OCI-LY1 (cell line): ENCODE results near the gene E2F3.

ENCODE experiments used
- H2AFZ ChIP-seq: fragments of 200-600 bp; sonication (generic), shearing (Covaris generic); 2 replicates; pipeline ENCODE4 v1.6.0; 2014; ENCODE audit warnings: antibody characterized with exemption, mild to moderate bottlenecking, low read length
- H3F3A ChIP-seq: fragments of 200-600 bp; sonication (generic), shearing (Covaris generic); 2 replicates; pipeline ENCODE4 v1.6.0; 2014; ENCODE audit warnings: mild to moderate bottlenecking, antibody characterized with exemption, low read length, moderate library complexity; ENCODE audit not compliant: insufficient read depth
- H3K27ac ChIP-seq: fragments of 200-600 bp; sonication (generic); 2 replicates; pipeline ENCODE4 v1.5.1; 2014; ENCODE audit warnings: low read length, mixed run types, mild to moderate bottlenecking, low read depth; ENCODE audit not compliant: poor library complexity, severe bottlenecking
- H3K27me3 ChIP-seq: fragments of 200-600 bp; sonication (generic); 2 replicates; pipeline ENCODE4 v1.6.0; 2014; ENCODE audit warnings: antibody characterized with exemption, mild to moderate bottlenecking, low read length, moderate library complexity; ENCODE audit not compliant: insufficient read depth
- H3K36me3 ChIP-seq: fragments of 200-600 bp; sonication (generic); 2 replicates; pipeline ENCODE4 v1.6.1; 2014; ENCODE audit warnings: mild to moderate bottlenecking, antibody characterized with exemption, low read length, moderate library complexity, mixed read lengths; ENCODE audit not compliant: insufficient read depth
- H3K4me1 ChIP-seq: fragments of 200-600 bp; sonication (generic); 2 replicates; pipeline ENCODE4 v1.5.1; 2014; ENCODE audit warnings: mild to moderate bottlenecking, low read length, moderate library complexity; ENCODE audit not compliant: insufficient read depth, severe bottlenecking
- H3K4me2 ChIP-seq: fragments of 200-600 bp; sonication (generic), shearing (Covaris generic); 2 replicates; pipeline ENCODE4 v1.6.1; 2014; ENCODE audit warnings: low read length
- H3K4me3 ChIP-seq: fragments of 200-600 bp; sonication (generic); 2 replicates; pipeline ENCODE4 v1.5.1; 2014; ENCODE audit warnings: low read length, low read depth, mild to moderate bottlenecking, mixed read lengths; ENCODE audit not compliant: poor library complexity, severe bottlenecking
- H3K79me2 ChIP-seq: fragments of 200-600 bp; shearing (Covaris generic); 2 replicates; pipeline ENCODE4 v1.6.1; 2016; ENCODE audit warnings: mixed run types, low read length, mixed read lengths; ENCODE audit not compliant: insufficient read depth
- H3K9ac ChIP-seq: fragments of 200-600 bp; sonication (generic), shearing (Covaris generic); 2 replicates; pipeline ENCODE4 v1.6.1; 2014; ENCODE audit warnings: mild to moderate bottlenecking, low read length, mixed read lengths
- H3K9me2 ChIP-seq: fragments of 200-600 bp; sonication (generic), shearing (Covaris generic); 2 replicates; pipeline ENCODE4 v1.6.1; 2014; ENCODE audit warnings: low read depth, mild to moderate bottlenecking, low read length, mixed read lengths
- H3K9me3 ChIP-seq: fragments of 200-600 bp; shearing (Covaris generic); 2 replicates; pipeline ENCODE4 v1.6.1; 2014; ENCODE audit warnings: low read length, mixed read lengths
- H4K20me1 ChIP-seq: fragments of 200-600 bp; sonication (generic), shearing (Covaris generic); 2 replicates; pipeline ENCODE4 v1.6.0; 2016; ENCODE audit warnings: mild to moderate bottlenecking, low read length; ENCODE audit not compliant: insufficient read depth
- EZH2 ChIP-seq: fragments of 200-600 bp; sonication (generic), shearing (Covaris generic); IDR thresholded peaks from 2 replicates; pipeline ENCODE4 v1.8.0; 2017; ENCODE audit warnings: borderline replicate concordance, mixed run types, mild to moderate bottlenecking, antibody characterized with exemption, low read length, moderate library complexity, mixed read lengths
- TF ChIP-seq, protein P1 (sequence below): fragments of 200-600 bp; sonication (generic), shearing (Covaris generic); IDR thresholded peaks from 2 replicates; pipeline ENCODE4 v1.5.1; 2017; ENCODE audit warnings: mild to moderate bottlenecking, antibody characterized with exemption, low read length, moderate library complexity, mixed read lengths

E2F3 gene

DNA sequence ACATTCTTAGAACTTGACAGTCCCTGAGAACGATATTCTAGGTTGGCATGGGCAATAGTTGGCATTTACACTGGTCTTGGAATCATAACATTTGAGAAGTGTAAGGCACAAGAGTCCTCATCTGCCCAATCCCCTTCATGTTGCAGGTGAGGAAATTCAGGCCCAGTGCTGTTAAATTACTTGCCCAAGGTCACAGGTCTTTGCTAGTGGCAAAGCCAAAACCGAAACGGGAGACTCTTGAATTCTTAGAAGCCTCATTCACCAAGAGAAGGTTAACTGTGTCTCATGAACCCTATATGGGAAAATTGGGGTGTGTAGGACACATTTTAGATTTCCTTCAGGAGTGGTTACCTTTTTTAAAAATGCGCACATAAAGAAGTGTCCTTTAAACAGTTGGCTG lies 7.2 kb downstream of the E2F3 start:
- Histone ChIP-seq H3K4me3 (no peak overlapping the region), H3K27me3 (no peaks in the 10 kb centered on the region), H3K9me3 (no peaks in the 10 kb centered on the region), H2AFZ (no peak overlapping the region), H3K4me1 (peaks cover 50% of the 10 kb centered on the region), H3K27ac (no peak overlapping the region), H4K20me1 (no peaks in the 10 kb centered on the region), H3K79me2 (peaks cover 86% of the 10 kb centered on the region), H3F3A (no peaks in the 10 kb centered on the region), H3K9ac (peak overlapping the region; percentile 39; the same call in 1 of the 2 replicates), H3K4me2 (peak overlapping the region; percentile 60), H3K9me2 (no peaks in the 10 kb centered on the region), H3K36me3 (peaks cover 47% of the 10 kb centered on the region)
- TF ChIP-seq, protein P1, sequence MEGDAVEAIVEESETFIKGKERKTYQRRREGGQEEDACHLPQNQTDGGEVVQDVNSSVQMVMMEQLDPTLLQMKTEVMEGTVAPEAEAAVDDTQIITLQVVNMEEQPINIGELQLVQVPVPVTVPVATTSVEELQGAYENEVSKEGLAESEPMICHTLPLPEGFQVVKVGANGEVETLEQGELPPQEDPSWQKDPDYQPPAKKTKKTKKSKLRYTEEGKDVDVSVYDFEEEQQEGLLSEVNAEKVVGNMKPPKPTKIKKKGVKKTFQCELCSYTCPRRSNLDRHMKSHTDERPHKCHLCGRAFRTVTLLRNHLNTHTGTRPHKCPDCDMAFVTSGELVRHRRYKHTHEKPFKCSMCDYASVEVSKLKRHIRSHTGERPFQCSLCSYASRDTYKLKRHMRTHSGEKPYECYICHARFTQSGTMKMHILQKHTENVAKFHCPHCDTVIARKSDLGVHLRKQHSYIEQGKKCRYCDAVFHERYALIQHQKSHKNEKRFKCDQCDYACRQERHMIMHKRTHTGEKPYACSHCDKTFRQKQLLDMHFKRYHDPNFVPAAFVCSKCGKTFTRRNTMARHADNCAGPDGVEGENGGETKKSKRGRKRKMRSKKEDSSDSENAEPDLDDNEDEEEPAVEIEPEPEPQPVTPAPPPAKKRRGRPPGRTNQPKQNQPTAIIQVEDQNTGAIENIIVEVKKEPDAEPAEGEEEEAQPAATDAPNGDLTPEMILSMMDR, result no peak

DNA sequence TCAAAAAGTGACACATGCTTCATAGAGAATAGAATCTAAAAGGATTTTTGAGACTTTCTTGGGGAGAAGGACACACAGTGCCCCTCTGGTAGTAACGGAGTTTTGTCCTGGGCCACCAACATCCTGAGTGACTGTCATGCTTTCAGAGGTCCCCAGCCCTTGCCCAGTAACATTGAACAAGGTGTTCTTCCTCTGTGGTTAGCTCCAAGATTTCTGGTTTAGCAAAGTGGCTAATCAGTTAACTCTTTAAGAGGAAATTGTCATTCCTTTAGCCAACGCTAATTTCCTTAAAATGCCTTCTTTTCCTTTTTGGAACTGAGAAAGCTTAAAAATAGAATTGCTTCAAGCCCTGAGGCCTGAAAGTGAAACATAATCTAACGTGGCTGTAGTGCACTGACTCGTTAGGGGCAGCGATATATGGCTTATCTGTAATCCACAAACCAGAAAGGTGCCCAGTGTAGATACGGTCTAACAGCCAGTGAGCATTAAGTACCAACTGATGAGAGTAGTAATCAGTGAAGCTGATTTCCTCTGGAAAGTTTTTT lies 7.8 kb downstream of the E2F3 start:
- Histone ChIP-seq H3K9ac (peak overlapping the region; percentile 39; the same call in 1 of the 2 replicates), H4K20me1 (no peaks in the 10 kb centered on the region)

DNA sequence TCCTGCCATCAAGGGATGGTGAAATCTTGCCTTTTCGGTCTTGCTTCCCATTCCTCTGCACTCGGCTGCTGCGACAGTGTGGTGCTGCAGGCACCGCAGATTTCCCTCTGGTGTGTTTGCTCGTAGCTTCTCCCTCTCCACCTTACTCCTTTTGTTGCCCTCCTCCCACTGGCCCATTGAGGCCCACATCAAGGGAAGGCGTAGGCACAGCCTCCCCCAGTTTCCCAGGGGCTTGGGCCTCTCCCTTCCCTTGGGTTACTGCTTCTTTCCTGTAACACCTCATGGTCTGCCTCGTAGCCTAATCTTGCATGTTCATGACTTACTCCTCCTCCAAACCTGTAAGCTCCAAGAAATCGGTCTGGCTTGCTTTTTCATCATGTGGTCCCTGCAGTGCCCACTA lies 9.9 kb downstream of the E2F3 start:
- Histone ChIP-seq H3K4me3 (no peak overlapping the region), H3K4me1 (peaks cover 45% of the 10 kb centered on the region), H3F3A (no peaks in the 10 kb centered on the region), H2AFZ (no peak overlapping the region), H3K9me3 (no peaks in the 10 kb centered on the region), H3K36me3 (peaks cover 45% of the 10 kb centered on the region), H3K9me2 (no peaks in the 10 kb centered on the region), H3K4me2 (no peak overlapping the region), H3K9ac (no peak overlapping the region), H3K27ac (no peak overlapping the region), H4K20me1 (no peaks in the 10 kb centered on the region), H3K27me3 (no peaks in the 10 kb centered on the region), H3K79me2 (peaks cover 96% of the 10 kb centered on the region)
- TF ChIP-seq, protein P1, result no peak
- TF ChIP-seq EZH2, result no peak

More for the DNA sequence above, 7.8 kb downstream of the E2F3 start:
- Histone ChIP-seq H3K27me3 (no peaks in the 10 kb centered on the region), H3K27ac (peak overlapping the region; percentile 56), H3K9me2 (no peaks in the 10 kb centered on the region), H3K36me3 (peaks cover 50% of the 10 kb centered on the region), H3K4me1 (peaks cover 47% of the 10 kb centered on the region), H3K4me2 (peak overlapping the region; percentile 60), H3F3A (no peaks in the 10 kb centered on the region), H2AFZ (no peak overlapping the region), H3K79me2 (peaks cover 93% of the 10 kb centered on the region), H3K4me3 (peak overlapping the region; percentile 28), H3K9me3 (no peaks in the 10 kb centered on the region)
- TF ChIP-seq, protein P1, result no peak
- TF ChIP-seq EZH2, result no peak
